ENCODE data around the gene THSD4.

Gene THSD4

DNA sequence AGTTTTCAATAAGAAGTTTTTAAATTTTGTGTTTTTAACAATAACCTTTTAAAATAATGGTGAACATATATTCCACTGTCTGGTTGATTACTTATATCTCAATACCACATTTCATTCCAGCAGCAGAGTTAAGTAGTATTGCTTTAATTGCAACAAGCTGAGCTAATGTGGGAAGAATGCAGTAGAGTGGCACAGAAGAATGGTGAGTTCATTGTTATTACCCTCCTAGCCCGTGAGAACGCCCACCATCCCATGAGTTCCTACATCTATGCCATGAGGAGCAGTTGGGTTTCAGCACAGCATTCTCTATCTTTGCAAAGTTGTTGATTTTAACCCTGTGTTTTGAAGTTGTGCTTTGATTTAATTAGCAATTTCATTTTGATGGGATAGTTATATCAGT lies 677.2 kb downstream of the THSD4 start:
- TF ChIP-seq, protein P1, sequence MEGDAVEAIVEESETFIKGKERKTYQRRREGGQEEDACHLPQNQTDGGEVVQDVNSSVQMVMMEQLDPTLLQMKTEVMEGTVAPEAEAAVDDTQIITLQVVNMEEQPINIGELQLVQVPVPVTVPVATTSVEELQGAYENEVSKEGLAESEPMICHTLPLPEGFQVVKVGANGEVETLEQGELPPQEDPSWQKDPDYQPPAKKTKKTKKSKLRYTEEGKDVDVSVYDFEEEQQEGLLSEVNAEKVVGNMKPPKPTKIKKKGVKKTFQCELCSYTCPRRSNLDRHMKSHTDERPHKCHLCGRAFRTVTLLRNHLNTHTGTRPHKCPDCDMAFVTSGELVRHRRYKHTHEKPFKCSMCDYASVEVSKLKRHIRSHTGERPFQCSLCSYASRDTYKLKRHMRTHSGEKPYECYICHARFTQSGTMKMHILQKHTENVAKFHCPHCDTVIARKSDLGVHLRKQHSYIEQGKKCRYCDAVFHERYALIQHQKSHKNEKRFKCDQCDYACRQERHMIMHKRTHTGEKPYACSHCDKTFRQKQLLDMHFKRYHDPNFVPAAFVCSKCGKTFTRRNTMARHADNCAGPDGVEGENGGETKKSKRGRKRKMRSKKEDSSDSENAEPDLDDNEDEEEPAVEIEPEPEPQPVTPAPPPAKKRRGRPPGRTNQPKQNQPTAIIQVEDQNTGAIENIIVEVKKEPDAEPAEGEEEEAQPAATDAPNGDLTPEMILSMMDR (conservative IDR thresholded peaks at IDR 0.05), result no peak
- no peak overlapping the region for H3K27ac ChIP-seq

DNA sequence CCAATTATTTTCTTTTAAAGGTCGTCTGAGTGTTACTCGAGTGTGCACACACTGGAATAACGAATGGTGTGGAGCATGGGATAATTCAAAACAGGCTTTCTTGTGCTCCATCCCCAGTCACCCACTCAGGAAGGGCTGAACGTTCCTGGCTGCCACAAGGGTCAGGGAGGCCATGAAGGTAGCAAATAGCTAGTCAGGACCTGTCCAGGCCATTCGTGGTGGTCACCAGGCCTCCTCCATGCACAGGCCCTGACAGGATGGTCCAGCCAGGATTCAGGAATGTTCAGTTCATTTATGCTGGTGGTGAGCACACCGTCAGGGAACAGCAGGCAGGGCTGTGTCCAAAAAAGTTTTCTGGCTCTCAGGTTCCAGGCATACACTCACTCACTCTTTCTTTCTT lies 683.4 kb downstream of the THSD4 start:
- H3K27ac ChIP-seq, result no peak overlapping the region
- TF ChIP-seq, protein P1 (conservative IDR thresholded peaks at IDR 0.05), result no peak

DNA sequence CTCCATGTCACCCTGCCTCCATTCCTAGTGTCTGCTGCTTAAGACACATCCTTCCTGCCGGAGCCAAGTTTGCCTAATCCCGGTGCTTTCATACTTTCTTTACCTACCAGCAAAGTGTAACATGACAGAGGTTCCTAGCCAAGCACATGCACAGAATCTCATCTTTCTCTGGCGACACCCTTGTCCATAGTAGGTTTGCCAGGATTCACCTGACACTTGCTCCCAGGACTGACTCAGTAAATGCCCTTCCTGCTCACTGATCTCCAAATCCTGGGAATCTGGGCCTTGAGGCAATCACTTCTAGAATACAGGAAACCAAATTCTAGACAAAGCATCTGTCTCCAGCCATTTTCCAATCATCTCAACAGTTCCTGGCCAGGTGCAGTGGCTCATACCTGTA lies 684.9 kb downstream of the THSD4 start:
- no peak overlapping the region; the same call in 1 of the 2 replicates for H3K27ac ChIP-seq
- TF ChIP-seq, protein P1 (conservative IDR thresholded peaks at IDR 0.05), result no peak

DNA sequence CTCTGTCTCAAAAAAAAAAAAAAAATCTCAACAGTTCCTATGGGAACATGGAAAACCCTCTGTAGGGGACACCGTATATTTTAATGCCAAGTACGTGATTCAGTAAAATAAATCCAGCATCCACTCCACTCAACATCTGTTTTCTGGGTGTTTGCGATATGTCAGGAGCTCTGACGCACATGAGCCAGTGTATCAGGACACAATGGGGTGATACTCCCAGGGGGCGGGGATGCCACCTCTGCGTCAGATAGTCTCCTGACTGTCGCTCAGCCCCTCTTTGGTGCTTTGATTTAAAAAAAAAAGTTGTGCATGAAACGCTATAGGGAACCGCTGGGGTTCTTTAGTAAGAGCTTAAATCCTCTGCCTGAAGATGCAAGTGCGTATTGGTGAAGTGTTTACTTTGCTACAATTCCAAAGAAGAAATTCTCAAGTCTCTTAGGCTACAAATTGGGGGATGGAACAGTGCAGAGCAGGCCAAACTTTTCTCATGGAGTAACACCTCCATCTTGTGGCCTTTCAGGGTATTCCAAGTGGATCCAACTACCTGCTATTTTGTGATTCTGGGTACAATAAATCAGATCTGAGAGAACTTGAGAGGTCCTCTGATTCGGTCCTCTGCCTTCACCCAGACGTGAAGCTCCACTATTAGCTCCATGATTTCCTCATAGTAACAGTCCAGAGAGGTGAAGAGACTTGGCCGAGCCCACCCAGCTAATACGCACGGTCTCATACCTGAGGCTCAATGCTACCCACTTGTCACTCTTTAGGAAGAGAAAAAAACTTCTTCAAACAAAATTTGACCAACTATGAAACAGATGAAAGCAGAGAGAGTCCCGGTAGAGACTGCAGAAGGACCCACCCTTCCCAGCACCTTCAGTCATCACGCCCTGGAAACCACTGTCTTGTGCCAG lies 685.8 kb downstream of the THSD4 start:
- TF ChIP-seq, protein P1 (conservative IDR thresholded peaks at IDR 0.05), result peak; percentile 93
- H3K27ac ChIP-seq, result no peak overlapping the region; the same call in 1 of the 2 replicates

DNA sequence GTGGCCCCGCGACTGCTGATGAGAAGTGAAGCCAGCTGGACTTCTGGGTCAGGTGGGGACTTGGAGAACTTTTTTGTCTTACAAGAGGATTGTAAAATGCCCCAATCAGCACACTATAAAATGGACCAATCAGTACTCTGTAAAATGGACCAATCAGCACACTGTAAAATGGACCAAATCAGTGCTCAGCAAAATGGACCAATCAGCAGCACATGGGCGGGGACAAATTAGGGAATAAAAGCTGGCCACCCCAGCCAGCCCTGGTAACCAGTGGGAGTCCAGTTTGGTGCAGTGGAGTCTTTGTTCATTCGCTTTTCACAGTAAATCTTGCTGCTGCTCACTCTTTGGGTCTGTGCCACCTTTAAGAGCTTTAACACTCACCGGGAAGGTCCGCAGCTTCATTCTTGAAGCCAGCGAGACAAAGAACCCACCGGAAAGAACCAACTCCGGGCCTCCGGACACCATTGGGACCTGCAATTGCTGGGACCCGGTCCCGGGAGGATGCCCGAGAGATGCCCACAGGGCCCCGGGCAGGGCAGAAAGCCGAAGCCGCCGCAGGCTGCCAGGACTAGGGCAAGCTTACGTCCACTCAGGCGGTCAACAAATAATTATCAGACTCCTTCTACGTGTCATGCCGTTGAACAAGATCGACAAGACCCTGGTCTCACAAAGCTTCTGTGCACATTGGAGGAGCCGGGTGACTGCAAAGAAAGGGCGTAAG lies 686.8 kb downstream of the THSD4 start:
- TF ChIP-seq, protein P1 (conservative IDR thresholded peaks at IDR 0.05), result no peak

DNA sequence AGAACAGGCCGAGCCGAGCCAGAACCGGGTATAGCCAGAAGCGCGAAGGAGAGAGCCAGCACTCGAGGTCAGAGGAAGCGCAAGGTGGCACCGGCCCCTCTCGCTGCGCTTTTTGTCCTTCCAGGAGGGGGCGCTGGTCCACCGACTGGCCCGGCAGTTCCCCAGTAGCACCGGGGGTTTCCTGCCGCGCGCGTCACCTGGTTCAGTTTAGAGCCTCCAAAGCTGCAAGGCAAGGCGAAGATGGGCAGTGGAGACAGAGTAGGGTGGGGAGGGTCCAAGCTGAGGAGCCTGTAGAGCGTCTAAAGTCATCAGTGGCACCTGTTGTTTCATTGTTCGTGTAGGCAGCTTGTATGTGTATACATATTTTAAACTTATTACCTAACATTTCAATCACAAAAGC lies 687.5 kb downstream of the THSD4 start:
- H3K27ac ChIP-seq, result no peak overlapping the region
- TF ChIP-seq, protein P1 (conservative IDR thresholded peaks at IDR 0.05), result peak; percentile 65

More for the DNA sequence above, 686.8 kb downstream of the THSD4 start:
- H3K27ac ChIP-seq, result no peak overlapping the region

DNA sequence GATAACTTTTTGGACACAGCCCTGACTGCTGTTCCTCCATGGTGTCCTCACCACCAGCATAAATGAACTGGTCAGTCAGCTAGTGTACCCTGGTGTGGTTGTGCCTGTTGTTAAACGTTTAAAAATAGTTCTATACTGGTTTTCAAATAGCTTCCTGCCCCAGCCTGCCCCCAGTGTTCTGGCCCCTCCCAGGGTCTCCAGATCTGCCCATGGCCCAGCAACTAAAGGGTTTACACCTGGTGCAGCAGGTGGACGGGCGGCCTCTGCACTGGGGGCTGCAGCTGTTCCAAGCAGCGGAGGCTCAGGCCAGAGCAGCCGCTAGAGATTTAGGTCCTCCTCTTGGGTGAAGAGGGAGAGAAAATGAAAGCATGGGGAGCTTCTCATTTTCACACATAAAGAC lies 689.0 kb downstream of the THSD4 start:
- TF ChIP-seq, protein P1 (conservative IDR thresholded peaks at IDR 0.05), result no peak
- H3K27ac ChIP-seq, result no peak overlapping the region

All from VCaP (cell line).